ENCODE results near the gene AP5Z1. TPM values are rescaled to one million over a fixed set of nuclear protein-coding genes. Genes with fewer than 3 reads are reported as not detected.

Gene AP5Z1
- total RNA-seq, 4 donors from 2014 or later: 12.9 to 40.2 (median 14.6) TPM

GRCh38 chr7:4819560-4820404 is 44.4 kb downstream of the AP5Z1 start:
- intact Hi-C loops (cut with DNase I; ENCODE audit: low total_unique reads): no loop called here
- Histone ChIP-seq H3K27me3 (no peaks in the 10 kb centered on the region), H3K36me3 (no peaks in the 10 kb centered on the region), H3K27ac (peak overlapping the region; percentile 13 to 18), H3K9me3 (no peaks in the 10 kb centered on the region), H3K4me1 (no peaks in the 10 kb centered on the region), H3K4me3 (no peak overlapping the region)
- TF ChIP-seq CTCF (IDR thresholded peaks at IDR 0.05) (no peak), POLR2A (IDR thresholded peaks at IDR 0.05) (no peak)
- DNase-seq: no peak

- no peak overlapping the region for H3K4me3 ChIP-seq
- DNase-seq: no peak
- H3K27ac ChIP-seq: peak overlapping the region; percentile 13 to 18
- H3K27me3 ChIP-seq: no peaks in the 10 kb centered on the region
- H3K9me3 ChIP-seq: no peaks in the 10 kb centered on the region
- H3K4me1 ChIP-seq: no peaks in the 10 kb centered on the region
- TF ChIP-seq CTCF (IDR thresholded peaks at IDR 0.05) (no peak), POLR2A (IDR thresholded peaks at IDR 0.05) (no peak)
- intact Hi-C loops (cut with DNase I; ENCODE audit: low total_unique reads): no loop called here
- H3K36me3 ChIP-seq: no peaks in the 10 kb centered on the region
Observed at GRCh38 chr7:4820405-4820966, 45.1 kb downstream of the AP5Z1 start.

- H3K4me1 ChIP-seq: no peaks in the 10 kb centered on the region
- peak overlapping the region in 1 of 2 donors; percentile 13 for H3K27ac ChIP-seq
- no peaks in the 10 kb centered on the region for H3K27me3 ChIP-seq
- DNase-seq: no peak
- H3K36me3 ChIP-seq: no peaks in the 10 kb centered on the region
- intact Hi-C loops (cut with DNase I; ENCODE audit: low total_unique reads): no loop called here
- TF ChIP-seq POLR2A (IDR thresholded peaks at IDR 0.05) (no peak), CTCF (IDR thresholded peaks at IDR 0.05) (no peak)
- no peak overlapping the region for H3K4me3 ChIP-seq
- no peaks in the 10 kb centered on the region for H3K9me3 ChIP-seq
Observed at GRCh38 chr7:4820967-4821471, 45.6 kb downstream of the AP5Z1 start.

- Histone ChIP-seq H3K4me1 (no peaks in the 10 kb centered on the region), H3K4me3 (no peak overlapping the region), H3K27ac (no peak overlapping the region), H3K27me3 (no peaks in the 10 kb centered on the region), H3K36me3 (no peaks in the 10 kb centered on the region), H3K9me3 (no peaks in the 10 kb centered on the region)
- TF ChIP-seq POLR2A (IDR thresholded peaks at IDR 0.05) (no peak), CTCF (IDR thresholded peaks at IDR 0.05) (no peak)
- no peak for DNase-seq
- intact Hi-C loops (cut with DNase I; ENCODE audit: low total_unique reads): no loop called here
Observed at GRCh38 chr7:4822677-4823076, 47.3 kb downstream of the AP5Z1 start.

Measured in uterus (tissue), 4 donors.